ENCODE data around the gene SCGB1C2. TPM values are rescaled to one million over a fixed set of nuclear protein-coding genes. Genes with fewer than 3 reads are reported as not detected.
"Not testable (repeated sequence)": the region's sequence is repeated elsewhere in the genome, so short reads cannot be mapped to it uniquely, and the experiment has no call there.

SCGB1C2 gene
- total RNA-seq, 1 experiment from 2014 or later: not detected

DNA sequence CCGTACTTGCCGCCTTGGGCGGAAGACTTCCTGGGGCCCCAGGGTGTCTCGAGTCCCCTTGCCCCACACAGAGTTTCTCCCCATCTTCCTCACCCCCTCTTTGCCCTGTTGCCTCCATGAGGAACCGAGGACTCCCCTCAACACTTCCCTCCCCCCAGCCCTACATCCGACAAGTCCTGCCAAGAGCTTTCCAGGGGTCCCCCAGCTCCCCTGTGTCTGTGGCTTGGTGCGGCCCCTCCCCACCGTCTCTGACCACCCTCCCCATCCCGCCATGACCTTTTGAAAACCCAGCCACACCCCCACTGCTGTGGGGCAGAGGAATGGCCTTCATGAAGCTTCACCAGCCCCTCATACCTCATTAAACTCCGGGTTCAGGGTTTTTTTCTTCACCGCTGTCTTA is 11.4 kb downstream of the SCGB1C2 start:
- DNase-seq (ENCODE audit: low read depth): no peak

DNA sequence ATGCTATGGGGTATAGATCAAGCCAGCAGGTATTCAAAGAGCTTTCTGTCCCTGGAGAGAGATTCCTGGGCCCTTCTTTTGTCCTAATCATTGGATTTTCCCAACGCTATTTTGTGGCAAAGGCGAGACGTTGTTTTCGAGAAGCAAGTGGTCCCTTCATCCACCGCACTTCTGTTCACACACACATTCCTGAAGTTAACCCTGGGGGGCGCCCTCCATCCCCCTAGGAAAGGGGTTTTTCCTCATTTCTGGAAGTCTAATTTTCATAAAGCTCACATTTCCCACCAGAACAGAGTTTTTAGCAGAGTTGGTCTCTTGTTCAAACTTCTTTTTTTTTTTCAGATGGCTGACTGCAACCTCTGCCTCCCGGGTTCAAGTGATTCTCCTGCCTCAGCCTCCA is 11.9 kb downstream of the SCGB1C2 start:
- no peak for DNase-seq (ENCODE audit: low read depth)

DNA sequence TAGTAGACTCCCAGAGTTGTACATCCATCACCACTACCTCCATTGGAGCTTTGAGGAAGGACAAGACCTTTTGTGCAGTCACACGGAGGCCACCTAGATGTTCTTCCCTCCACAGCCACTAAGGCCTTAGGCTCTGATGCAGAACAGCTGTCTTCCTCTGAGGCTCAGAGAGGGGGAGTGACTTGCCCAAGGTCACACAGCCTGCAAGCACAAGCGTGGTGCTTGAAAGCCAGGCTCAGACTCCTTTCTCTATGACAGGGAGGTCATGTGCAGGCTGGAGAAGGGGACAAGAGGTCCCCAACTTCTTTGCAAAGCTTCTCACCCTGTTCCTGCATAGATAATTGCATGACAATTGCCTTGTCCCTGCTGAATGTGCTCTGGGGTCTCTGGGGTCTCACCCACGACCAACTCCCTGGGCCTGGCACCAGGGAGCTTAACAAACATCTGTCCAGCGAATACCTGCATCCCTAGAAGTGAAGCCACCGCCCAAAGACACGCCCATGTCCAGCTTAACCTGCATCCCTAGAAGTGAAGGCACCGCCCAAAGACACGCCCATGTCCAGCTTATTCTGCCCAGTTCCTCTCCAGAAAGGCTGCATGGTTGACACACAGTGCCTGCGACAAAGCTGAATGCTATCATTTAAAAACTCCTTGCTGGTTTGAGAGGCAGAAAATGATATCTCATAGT is 12.7 kb downstream of the SCGB1C2 start:
- no peak for DNase-seq (ENCODE audit: low read depth)

DNA sequence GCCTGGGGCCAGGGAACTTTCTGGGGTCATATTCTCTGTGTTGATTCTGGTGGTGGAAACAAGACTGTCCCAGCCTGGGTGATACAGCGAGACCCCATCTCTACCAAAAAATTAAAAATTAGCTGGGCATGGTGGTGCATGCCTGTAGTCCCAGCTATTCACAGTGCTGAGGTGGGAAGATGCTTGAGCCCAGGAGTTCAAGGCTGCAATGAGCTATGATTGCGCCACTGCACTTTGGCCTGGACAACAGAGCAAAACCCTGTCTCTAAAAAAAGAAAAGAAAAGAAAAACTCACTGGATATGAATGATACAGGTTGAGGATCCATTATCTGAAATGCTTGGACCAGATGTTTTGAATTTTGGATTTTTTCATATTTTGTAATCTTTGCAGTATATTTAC is 13.6 kb downstream of the SCGB1C2 start:
- DNase-seq (ENCODE audit: low read depth): no peak

- DNase-seq (ENCODE audit: low read depth): no peak
Measured at GRCh38 chr17:151886-152859, 14.8 kb downstream of the SCGB1C2 start.

DNA sequence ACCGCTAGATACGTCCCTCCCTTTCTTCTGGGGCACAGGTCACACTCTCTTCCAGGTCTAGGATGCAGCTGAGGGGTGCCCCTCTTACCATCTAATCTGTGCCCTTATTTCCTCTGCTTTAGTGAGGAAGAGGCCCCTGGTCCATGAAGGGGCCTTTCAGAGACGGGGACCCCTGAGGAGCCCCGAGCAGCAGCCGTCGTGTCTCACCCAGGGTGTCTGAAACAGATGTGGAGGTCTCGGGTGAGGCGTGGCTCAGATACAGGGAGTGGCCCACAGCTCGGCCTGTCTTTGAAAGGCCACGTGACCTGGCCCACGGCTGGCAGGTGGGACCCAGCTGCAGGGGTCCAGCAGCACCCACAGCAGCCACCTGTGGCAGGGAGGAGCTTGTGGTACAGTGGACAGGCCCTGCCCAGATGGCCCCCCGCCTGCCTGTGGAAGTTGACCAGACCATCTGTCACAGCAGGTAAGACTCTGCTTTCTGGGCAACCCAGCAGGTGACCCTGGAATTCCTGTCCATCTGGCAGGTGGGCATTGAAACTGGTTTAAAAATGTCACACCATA is 15.6 kb downstream of the SCGB1C2 start:
- no peak for DNase-seq (ENCODE audit: low read depth)

- no peak for DNase-seq (ENCODE audit: low read depth)
Measured at GRCh38 chr17:153851-154250, 16.5 kb downstream of the SCGB1C2 start.

GRCh38 chr17:155576-155975 is 18.2 kb downstream of the SCGB1C2 start:
- no peak for DNase-seq (ENCODE audit: low read depth)

- DNase-seq (ENCODE audit: low read depth): no peak
Measured at GRCh38 chr17:156094-156621, 18.8 kb downstream of the SCGB1C2 start.

- DNase-seq (ENCODE audit: low read depth): no peak
Measured at GRCh38 chr17:156946-157345, 19.6 kb downstream of the SCGB1C2 start.

DNA sequence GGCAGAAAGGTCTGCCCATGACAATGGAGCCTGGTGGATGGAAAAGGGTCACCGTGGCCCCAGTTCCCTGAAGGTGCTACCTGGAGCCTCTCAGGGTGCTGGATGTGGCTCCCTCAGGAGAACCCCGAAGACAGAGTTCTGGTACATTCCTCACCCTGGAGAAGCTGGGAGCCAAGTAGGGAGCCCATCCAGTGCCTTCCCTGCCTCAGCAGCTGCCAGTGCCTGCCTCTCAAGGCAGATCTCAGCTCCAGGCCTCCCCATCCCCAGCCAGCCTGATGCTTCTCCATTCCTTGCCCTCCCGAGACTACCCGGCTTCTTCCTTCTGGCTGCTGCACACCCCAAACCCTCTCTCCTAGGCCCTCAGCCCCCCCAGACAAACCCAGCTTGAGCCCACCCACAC is 20.5 kb downstream of the SCGB1C2 start:
- no peak for DNase-seq (ENCODE audit: low read depth)

DNA sequence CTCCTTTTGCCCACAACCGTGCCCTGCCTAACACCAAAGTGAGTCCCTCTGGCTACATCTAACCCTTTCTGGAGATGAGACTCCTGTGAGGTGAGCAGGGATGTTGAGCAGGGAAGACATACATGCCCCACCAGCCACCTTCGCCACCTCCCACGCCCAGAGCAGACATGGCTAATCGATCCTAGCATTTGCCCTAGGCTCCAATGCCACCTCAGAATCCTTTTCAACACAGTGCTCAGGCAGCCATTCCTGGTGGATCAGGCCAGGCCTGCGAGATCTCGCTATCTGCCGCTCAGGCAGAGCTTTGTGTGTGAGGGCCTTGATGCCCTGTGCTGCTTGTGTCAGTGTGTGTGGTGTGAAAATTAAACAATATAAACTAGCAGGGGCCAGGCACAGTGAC is 21.0 kb downstream of the SCGB1C2 start:
- DNase-seq (ENCODE audit: low read depth): no peak

GRCh38 chr17:159609-160008 is 22.2 kb downstream of the SCGB1C2 start:
- no peak for DNase-seq (ENCODE audit: low read depth)

DNA sequence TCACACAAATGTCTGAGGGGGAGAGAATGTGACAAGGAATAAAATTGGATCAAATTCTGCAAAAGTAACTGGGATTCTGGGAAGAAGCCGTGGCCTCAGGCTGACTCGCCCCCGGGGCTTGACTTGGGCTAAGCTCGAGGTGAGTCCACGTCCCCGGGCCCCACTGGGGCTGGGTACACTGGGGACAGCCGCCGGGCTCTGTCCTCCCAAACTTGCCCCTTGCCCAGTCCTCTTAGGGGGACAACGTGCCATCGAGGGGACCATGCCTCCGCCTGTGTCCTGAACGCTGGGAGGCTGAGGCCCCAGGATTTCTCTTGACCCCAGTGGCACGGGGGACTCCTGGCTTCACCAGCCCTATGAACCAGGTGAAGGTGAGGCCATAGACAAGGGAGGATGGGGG is 23.0 kb downstream of the SCGB1C2 start:
- DNase-seq (ENCODE audit: low read depth): no peak

GRCh38 chr17:161481-161880 is 24.1 kb downstream of the SCGB1C2 start:
- DNase-seq (ENCODE audit: low read depth): no peak

GRCh38 chr17:162689-163088 is 25.3 kb downstream of the SCGB1C2 start:
- no peak for DNase-seq (ENCODE audit: low read depth)

GRCh38 chr17:163514-164098 is 26.2 kb downstream of the SCGB1C2 start:
- DNase-seq (ENCODE audit: low read depth): no peak

DNA sequence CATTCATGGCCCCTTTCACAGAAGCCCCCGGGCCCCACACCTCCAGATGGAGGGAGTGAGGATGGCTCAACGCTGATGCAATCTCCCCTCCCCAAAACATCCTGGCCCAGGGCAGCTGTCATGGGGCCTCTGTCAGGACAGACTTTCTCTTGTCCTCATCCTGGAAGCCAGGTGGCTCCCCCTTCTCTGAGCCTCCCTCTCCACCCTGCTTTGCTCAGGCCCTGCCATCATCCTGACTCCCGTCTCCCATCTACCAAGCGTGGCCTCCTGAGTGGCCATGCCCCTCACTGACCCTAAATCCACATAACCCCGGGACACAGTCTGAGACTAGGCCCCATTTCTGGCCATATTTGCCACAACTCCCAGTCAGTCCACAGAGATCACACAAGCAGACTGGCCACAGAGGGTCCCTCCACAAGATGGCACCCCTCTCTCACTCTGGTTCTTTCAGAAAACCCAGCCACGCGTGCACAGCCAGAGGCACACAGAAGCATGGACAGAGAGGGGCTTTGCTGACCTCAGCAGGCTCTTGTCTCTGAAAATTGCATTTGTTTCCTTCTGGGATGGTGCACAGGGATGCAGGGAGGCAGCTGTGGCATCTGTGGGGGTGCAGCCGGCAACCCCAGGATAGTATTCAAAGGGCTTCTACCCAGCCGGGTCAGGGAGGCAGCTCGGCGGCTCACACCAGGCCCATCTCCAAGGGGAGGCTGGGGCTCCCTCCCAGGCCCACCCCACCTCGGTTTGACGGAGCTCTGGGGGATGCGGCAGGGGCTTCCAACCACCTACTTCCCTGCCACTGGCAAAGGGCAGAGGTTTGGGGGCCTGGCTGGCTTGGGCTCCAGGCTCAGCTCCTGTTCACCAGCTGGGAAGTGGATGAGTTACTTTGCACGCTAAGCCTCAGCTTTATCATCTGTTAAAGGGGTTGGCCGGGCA is 27.2 kb downstream of the SCGB1C2 start:
- peak; percentile 22 for DNase-seq (ENCODE audit: low read depth)

GRCh38 chr17:165939-166338 is 28.6 kb downstream of the SCGB1C2 start:
- DNase-seq (ENCODE audit: low read depth): no peak

DNA sequence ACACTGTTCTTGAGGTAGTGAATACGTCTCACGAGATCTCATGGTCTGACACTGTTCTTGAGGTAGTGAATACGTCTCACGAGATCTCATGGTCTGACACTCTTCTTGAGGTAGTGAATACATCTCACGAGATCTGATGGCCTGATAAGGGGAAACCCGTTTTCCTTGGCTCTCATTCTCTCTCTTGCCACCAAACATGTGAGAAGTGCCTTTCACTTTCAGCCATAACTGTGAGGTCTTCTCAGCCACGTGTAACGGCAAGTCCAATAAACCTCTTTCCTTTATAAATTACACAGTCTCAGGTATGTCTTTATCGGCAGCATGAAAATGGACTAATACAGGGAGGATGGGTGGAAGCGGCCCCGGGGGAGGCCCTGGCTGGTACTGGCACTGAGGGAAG is 31.2 kb downstream of the SCGB1C2 start:
- DNase-seq (ENCODE audit: low read depth): not testable (repeated sequence)

- no peak for DNase-seq (ENCODE audit: low read depth)
Measured at GRCh38 chr17:170130-170670, 32.8 kb downstream of the SCGB1C2 start.

All from RPMI7951 (cell line).